Adipose tissue (tissue), 3 donors: ENCODE results near the gene TAOK2. TPM values are rescaled to one million over a fixed set of nuclear protein-coding genes. Genes with fewer than 3 reads are reported as not detected.
"Not testable (repeated sequence)": the region's sequence is repeated elsewhere in the genome, so short reads cannot be mapped to it uniquely, and the experiment has no call there.

Source experiments
- H3K27ac ChIP-seq: one replicate; pipeline ENCODE4 v1.5.1; 2013; ENCODE audit warnings: low read depth, low read length
- WGBS, 3 donors: extraction: QIAGEN DNeasy Blood & Tissue Kit; methylation state at CpG; one replicate each; pipeline ENCODE4 v1.1.7; 2013; 5-methylcytosine and 5-hydroxymethylcytosine counted together
- polyA plus RNA-seq, 3 donors: library from polyadenylated mRNA; stranded (reverse); fragments of 200-250 nt; gene quantifications; one replicate each; pipeline ENCODE4 v1.2.3, GENCODE V29; 2013
- donor health status: healthy with polysubstance abuse.
- donor health status: Bipolar disorder and iron deficiency.
- donor health status: healthy.

TAOK2 gene
- polyA plus RNA-seq, 3 donors, result 15.2 to 47.6 (median 32.2) TPM

- H3K27ac ChIP-seq, result no peak within 1 kb of the TSS
- WGBS, 3 donors, result 1 to 2% (median 1%) methylated on average over 17 to 27 of the region's 27 CpGs
Measured at GRCh38 chr16:30030841-30031413, 57.3 kb downstream of the TAOK2 start, which contains the start of gene TLCD3B. TLCD3B (minus strand) TSS chr16:30031271; CDS start chr16:30030527, 744 bp downstream.

DNA sequence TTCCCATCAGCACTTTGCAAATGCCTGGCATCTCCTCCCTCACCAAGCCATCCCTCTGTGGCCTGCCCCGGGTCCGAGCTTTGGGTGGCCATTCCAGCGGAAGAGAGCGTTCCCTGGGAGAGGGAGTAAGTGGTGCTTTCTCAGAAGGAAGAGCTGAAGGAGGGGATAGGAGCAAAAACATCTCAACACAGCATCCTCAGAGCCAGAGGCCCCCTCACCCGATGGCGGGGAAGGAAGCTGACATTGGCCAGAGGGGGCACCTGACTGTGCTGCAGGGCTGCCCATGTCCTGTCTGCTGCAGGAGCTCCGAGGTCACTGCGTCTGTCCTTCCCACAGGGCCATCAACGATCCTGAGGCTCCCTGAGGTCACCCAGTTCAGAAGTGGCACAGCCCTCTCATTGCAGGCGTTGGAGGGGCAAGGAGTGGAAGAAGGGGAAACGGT is 57.8 kb downstream of the TAOK2 start:
- WGBS, 3 donors, result 14 to 23% (median 16%) methylated on average over 11 of the region's 11 CpGs
- no peak overlapping the region for H3K27ac ChIP-seq

DNA sequence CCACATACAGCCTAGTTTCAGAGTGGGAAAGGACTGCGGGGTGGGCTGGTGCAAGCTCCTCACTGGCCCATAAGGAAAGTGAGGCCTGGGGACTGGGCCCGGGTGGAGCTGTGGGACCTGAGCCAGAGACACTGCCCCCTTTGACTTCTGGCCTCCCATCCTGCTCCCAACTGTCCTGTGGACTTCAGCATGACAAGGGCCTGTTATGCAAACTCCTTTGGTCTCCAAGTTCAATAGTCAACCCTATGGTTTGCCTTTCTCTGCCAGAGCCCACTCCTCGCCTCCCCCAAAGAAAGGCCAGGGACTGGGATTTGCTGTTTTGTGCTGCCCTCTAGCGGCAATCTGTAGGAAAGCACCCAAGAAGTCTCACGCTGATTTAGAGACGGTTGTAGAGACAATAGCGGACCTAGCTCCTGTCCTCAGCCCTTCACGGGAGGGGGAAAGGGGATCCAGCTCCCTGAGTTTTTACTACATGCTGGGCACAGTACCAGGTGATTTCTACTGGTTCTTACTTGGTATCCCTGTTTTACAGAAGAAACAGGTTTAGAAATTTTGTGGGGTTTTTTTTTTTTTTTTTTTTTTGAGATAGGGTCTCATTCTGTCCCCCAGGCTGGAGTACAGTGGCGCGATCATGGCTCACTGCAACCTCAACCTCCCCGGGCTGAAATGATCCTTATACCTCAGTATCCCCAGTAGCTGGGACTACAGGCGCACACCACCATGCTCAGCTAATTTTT is 58.6 kb downstream of the TAOK2 start:
- 23 to 25% (median 24%) methylated on average over 12 of the region's 12 CpGs for WGBS, 3 donors
- H3K27ac ChIP-seq, result no peak overlapping the region

DNA sequence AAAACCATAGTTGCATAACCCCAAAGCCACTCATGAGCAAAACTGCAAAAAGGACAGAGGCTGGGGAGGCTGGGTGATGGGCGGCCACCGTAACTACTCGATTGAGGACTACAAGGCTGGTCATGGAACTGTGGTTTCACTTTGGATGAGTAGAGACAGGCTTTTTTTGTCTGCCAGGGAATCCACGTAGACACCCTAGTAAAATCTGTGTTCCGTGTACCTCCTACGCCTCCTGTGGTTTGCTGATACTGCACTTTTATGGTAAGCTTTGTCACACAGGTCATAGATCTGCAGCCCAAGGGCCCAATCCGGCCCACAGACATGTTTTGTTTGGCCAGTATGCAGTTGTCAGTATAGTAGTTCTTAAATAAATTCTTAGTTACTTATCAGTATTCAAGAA is 59.6 kb downstream of the TAOK2 start:
- 64 to 76% (median 64%) methylated on average over 7 of the region's 7 CpGs for WGBS, 3 donors
- no peak overlapping the region for H3K27ac ChIP-seq

GRCh38 chr16:30040221-30040620 is 66.6 kb downstream of the TAOK2 start:
- H3K27ac ChIP-seq, result no peak overlapping the region
- 49 to 75% (median 51%) methylated on average over 5 of the region's 5 CpGs for WGBS, 3 donors

DNA sequence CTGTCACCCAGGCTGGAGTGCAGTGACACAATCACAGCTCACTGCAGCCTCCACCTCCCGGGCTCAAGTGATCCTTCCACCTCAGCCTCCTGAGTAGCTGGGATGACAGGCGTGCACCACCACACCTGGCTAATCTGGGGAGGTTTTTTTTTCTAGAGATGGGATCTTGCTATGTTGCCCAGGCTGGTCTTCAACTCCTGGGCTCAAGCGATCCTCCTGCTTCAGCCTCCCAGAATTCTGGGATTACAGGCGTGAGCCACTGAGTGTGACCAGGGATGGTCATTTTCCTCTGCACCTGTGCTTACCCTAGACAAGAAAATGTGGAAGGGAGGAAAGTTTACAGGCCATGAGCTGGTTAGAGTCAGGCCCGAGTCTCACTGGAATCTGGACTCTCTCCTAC is 67.0 kb downstream of the TAOK2 start:
- H3K27ac ChIP-seq, result not testable (repeated sequence)
- WGBS, 3 donors, result 86 to 91% (median 86%) methylated on average over 5 of the region's 5 CpGs

- H3K27ac ChIP-seq, result no peak overlapping the region
- WGBS, 3 donors, result 16 to 24% (median 16%) methylated on average over 5 of the region's 5 CpGs
Measured at GRCh38 chr16:30041841-30042240, 68.2 kb downstream of the TAOK2 start.

Other genes starting within 250 kb of the TAOK2 start
- gene C16orf54, start 227.9 kb upstream of the TAOK2 start, polyA plus RNA-seq, result 1 to 10 TPM in 2 of 3 donors, under 1 TPM in 1; 0.37 to 2.1 (median 1.6) TPM
- gene ZG16, start 195.6 kb upstream of the TAOK2 start, polyA plus RNA-seq, result under 1 TPM; 0.22 to 0.97 (median 0.23) TPM
- 10 to 100 TPM; 19.7 to 32.1 (median 29.8) TPM for gene KIF22, start 183.1 kb upstream of the TAOK2 start, polyA plus RNA-seq
- 100 to 1,000 TPM in 1 of 3 donors, 10 to 100 TPM in 2; 74.2 to 137 (median 83.9) TPM for gene MAZ, start 167.3 kb upstream of the TAOK2 start, polyA plus RNA-seq
- 1 to 10 TPM in 1 of 3 donors, under 1 TPM in 2; 0.56 to 3.7 (median 0.95) TPM for gene PRRT2, start 161.7 kb upstream of the TAOK2 start, polyA plus RNA-seq
- gene PAGR1, start 157.7 kb upstream of the TAOK2 start, polyA plus RNA-seq, result 10 to 100 TPM; 15.2 to 33.3 (median 18.5) TPM
- gene MVP, start 153.4 kb upstream of the TAOK2 start, polyA plus RNA-seq, result 100 to 1,000 TPM in 2 of 3 donors, 10 to 100 TPM in 1; 90.1 to 104 (median 103) TPM
- gene CDIPT, start 110.6 kb upstream of the TAOK2 start, polyA plus RNA-seq, result 100 to 1,000 TPM in 2 of 3 donors, 10 to 100 TPM in 1; 84.2 to 133 (median 122) TPM
- gene SEZ6L2, start 74.3 kb upstream of the TAOK2 start, polyA plus RNA-seq, result 10 to 100 TPM in 1 of 3 donors, 1 to 10 TPM in 1, under 1 TPM in 1; 0.11 to 11.5 (median 1.4) TPM
- gene ASPHD1, start 73.4 kb upstream of the TAOK2 start, polyA plus RNA-seq, result 1 to 10 TPM; 3.0 to 7.0 (median 4.5) TPM
- gene KCTD13, start 47.6 kb upstream of the TAOK2 start, polyA plus RNA-seq, result 10 to 100 TPM in 2 of 3 donors, 1 to 10 TPM in 1; 6.5 to 13.0 (median 10.5) TPM
- gene TMEM219, start 11.8 kb upstream of the TAOK2 start, polyA plus RNA-seq, result 100 to 1,000 TPM in 2 of 3 donors, 10 to 100 TPM in 1; 91.4 to 182 (median 115) TPM
- gene HIRIP3, start 21.7 kb downstream of the TAOK2 start, polyA plus RNA-seq, result 10 to 100 TPM; 10.1 to 14.8 (median 14.2) TPM
- 10 to 100 TPM; 37.3 to 69.5 (median 50.1) TPM for gene INO80E, start 22.4 kb downstream of the TAOK2 start, polyA plus RNA-seq
- 1 to 10 TPM in 1 of 3 donors, under 1 TPM in 2; 0.25 to 1.9 (median 0.38) TPM for gene DOC2A, start 37.2 kb downstream of the TAOK2 start, polyA plus RNA-seq
- gene C16orf92, start 49.3 kb downstream of the TAOK2 start, polyA plus RNA-seq, result not detected
- gene TLCD3B, start 57.4 kb downstream of the TAOK2 start, polyA plus RNA-seq, result under 1 TPM in 1 of 3 donors, not detected in 2; 0.10 TPM
- gene ALDOA, start 91.9 kb downstream of the TAOK2 start, polyA plus RNA-seq, result 1,000 to 10,000 TPM in 1 of 3 donors, 100 to 1,000 TPM in 2; 551 to 1,251 (median 711) TPM
- 10 to 100 TPM; 45.7 to 93.1 (median 79.4) TPM for gene PPP4C, start 102.1 kb downstream of the TAOK2 start, polyA plus RNA-seq
- 1 to 10 TPM in 1 of 3 donors, under 1 TPM in 2; 0.67 to 1.3 (median 0.73) TPM for gene TBX6, start 118.1 kb downstream of the TAOK2 start, polyA plus RNA-seq
- 100 to 1,000 TPM in 1 of 3 donors, 10 to 100 TPM in 2; 70.2 to 217 (median 86.0) TPM for gene YPEL3, start 122.3 kb downstream of the TAOK2 start, polyA plus RNA-seq
- 1 to 10 TPM; 1.2 to 5.6 (median 3.4) TPM for gene GDPD3, start 139.7 kb downstream of the TAOK2 start, polyA plus RNA-seq
- gene MAPK3, start 149.4 kb downstream of the TAOK2 start, polyA plus RNA-seq, result 100 to 1,000 TPM in 2 of 3 donors, 10 to 100 TPM in 1; 25.2 to 143 (median 108) TPM
- gene CORO1A, start 209.7 kb downstream of the TAOK2 start, polyA plus RNA-seq, result 10 to 100 TPM; 14.9 to 73.1 (median 72.4) TPM
- gene BOLA2B, start 219.8 kb downstream of the TAOK2 start, polyA plus RNA-seq, result 100 to 1,000 TPM in 2 of 3 donors, 10 to 100 TPM in 1; 77.5 to 143 (median 136) TPM
- 10 to 100 TPM; 33.5 to 60.0 (median 44.0) TPM for gene SLX1A, start 220.0 kb downstream of the TAOK2 start, polyA plus RNA-seq
- 10 to 100 TPM in 1 of 3 donors, 1 to 10 TPM in 2; 4.9 to 20.1 (median 5.0) TPM for gene SULT1A3, start 225.4 kb downstream of the TAOK2 start, polyA plus RNA-seq